PFSK-1 (cell line): ENCODE measurements around the gene GLDN.

Source experiments
- FOXP2 ChIP-seq: optimal IDR thresholded peaks from 2 replicates; pipeline ENCODE3; 2011; ENCODE audit warnings: borderline replicate concordance, control low read depth, inconsistent platforms; ENCODE audit not compliant: insufficient read depth; ENCODE audit errors: extremely low read length, extremely low read depth
- POLR2AphosphoS5 ChIP-seq: IDR thresholded peaks from 2 replicates; pipeline ENCODE4 v1.6.1; 2012; ENCODE audit warnings: low read depth, mild to moderate bottlenecking, control low read depth, low read length, moderate library complexity
- REST ChIP-seq, 2 experiments: IDR thresholded peaks; 2 replicates each; pipeline versions ENCODE4 v1.6.1 to v1.8.0; 2011 to 2012; ENCODE audit warnings: low read depth in 2 of 2, low read length in 2 of 2, control low read depth in 1 of 2, inconsistent platforms in 1 of 2, mild to moderate bottlenecking in 1 of 2, moderate library complexity in 1 of 2; ENCODE audit not compliant: insufficient read depth in 1 of 2
- SIN3A ChIP-seq: IDR thresholded peaks from 2 replicates; pipeline ENCODE4 v1.6.1; 2012; ENCODE audit warnings: mild to moderate bottlenecking, low read length, moderate library complexity, borderline replicate concordance; ENCODE audit not compliant: insufficient read depth
- TAF1 ChIP-seq: IDR thresholded peaks from 2 replicates; pipeline ENCODE4 v1.6.1; 2012; ENCODE audit warnings: low read length, control low read depth, borderline replicate concordance; ENCODE audit not compliant: insufficient read depth

DNA sequence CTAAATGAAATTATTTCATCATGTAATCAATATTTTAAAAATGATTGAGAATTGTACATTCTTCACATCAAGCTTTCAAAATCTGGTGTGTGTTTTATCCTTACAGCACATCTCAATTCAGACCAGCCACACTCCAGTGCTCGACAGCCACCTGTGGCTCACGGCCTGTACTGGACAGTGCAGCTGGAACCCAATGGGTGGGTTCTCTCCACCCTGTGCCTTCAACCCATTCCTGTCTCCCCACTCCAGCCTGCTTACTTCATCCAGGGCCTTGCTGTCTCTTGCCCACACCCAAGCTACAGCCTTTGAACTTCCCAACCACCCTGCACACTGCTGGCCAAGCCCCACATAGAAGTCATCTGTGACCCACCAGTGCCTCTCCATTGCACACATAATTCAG, 20.6 kb upstream of the GLDN start:
- TF ChIP-seq SIN3A: no peak
- TF ChIP-seq POLR2AphosphoS5: no peak
- no peak for TF ChIP-seq TAF1
- TF ChIP-seq REST (IDR thresholded peaks at IDR 0.05; ENCODE audit: insufficient read depth in 1 of 2, low read depth in 2 of 2, low read length in 2 of 2): no peak
- TF ChIP-seq FOXP2: no peak
